Loucy (cell line): ENCODE measurements around the gene CDH13.

Source experiments
- H2AFZ ChIP-seq: fragments of 200-600 bp; sonication (generic); 2 replicates; pipeline ENCODE4 v1.6.0; 2016; ENCODE audit warnings: antibody characterized with exemption, mild to moderate bottlenecking, low read length, moderate library complexity
- H3F3A ChIP-seq: fragments of 200-600 bp; 2 replicates; pipeline ENCODE4 v1.6.0; 2016; ENCODE audit warnings: antibody characterized with exemption, low read depth, mild to moderate bottlenecking
- H3K27me3 ChIP-seq: fragments of 200-600 bp; sonication (generic); 2 replicates; pipeline ENCODE4 v1.6.1; 2014; ENCODE audit warnings: low read length, mild to moderate bottlenecking; ENCODE audit not compliant: insufficient read depth, poor library complexity, severe bottlenecking
- H3K36me3 ChIP-seq: fragments of 200-600 bp; sonication (generic); 2 replicates; pipeline ENCODE4 v1.6.1; 2016; ENCODE audit warnings: low read length; ENCODE audit not compliant: insufficient read depth
- H3K4me1 ChIP-seq: fragments of 200-600 bp; sonication (generic); 2 replicates; pipeline ENCODE4 v1.5.1; 2014; ENCODE audit warnings: low read length, mild to moderate bottlenecking; ENCODE audit not compliant: insufficient read depth, poor library complexity, severe bottlenecking
- H3K4me2 ChIP-seq: fragments of 200-600 bp; sonication (generic); 2 replicates; pipeline ENCODE4 v1.6.0; 2014; ENCODE audit warnings: antibody characterized with exemption, low read length, low read depth, mild to moderate bottlenecking; ENCODE audit not compliant: poor library complexity, severe bottlenecking
- H3K4me3 ChIP-seq: fragments of 200-600 bp; sonication (generic); 2 replicates; pipeline ENCODE4 v1.5.1; 2014; ENCODE audit warnings: low read length, mild to moderate bottlenecking, mixed read lengths; ENCODE audit not compliant: poor library complexity, severe bottlenecking
- H3K79me2 ChIP-seq: fragments of 200-600 bp; sonication (generic); 2 replicates; pipeline ENCODE4 v1.6.1; 2014; ENCODE audit warnings: low read length; ENCODE audit not compliant: insufficient read depth
- H3K9ac ChIP-seq: fragments of 200-600 bp; sonication (generic); 2 replicates; pipeline ENCODE4 v1.6.0; 2014; ENCODE audit warnings: mild to moderate bottlenecking, low read depth, low read length, moderate library complexity; ENCODE audit not compliant: poor library complexity, severe bottlenecking
- H3K9me2 ChIP-seq: fragments of 200-600 bp; sonication (generic); replicated peaks from 2 replicates; pipeline ENCODE4 v1.6.1; 2016; ENCODE audit warnings: low read depth, low read length, mixed read lengths
- H3K9me3 ChIP-seq: fragments of 200-600 bp; sonication (generic); 2 replicates; pipeline ENCODE4 v1.6.1; 2014; ENCODE audit warnings: mild to moderate bottlenecking, antibody characterized with exemption, low read length, low read depth; ENCODE audit not compliant: insufficient read depth
- H4K20me1 ChIP-seq: fragments of 200-600 bp; sonication (generic); 2 replicates; pipeline ENCODE4 v1.6.0; 2014; ENCODE audit warnings: antibody characterized with exemption, low read length, mild to moderate bottlenecking; ENCODE audit not compliant: insufficient read depth, poor library complexity, severe bottlenecking
- CTCF ChIP-seq: fragments of 200-600 bp; sonication (generic); conservative IDR thresholded peaks from 2 replicates; pipeline ENCODE4 v1.5.1; 2014; ENCODE audit warnings: mild to moderate bottlenecking, antibody characterized with exemption, low read length
- EZH2phosphoT487 ChIP-seq: fragments of 200-600 bp; IDR thresholded peaks from 2 replicates; pipeline ENCODE4 v1.6.1; 2018; ENCODE audit warnings: antibody characterized with exemption, mild to moderate bottlenecking, moderate library complexity, borderline replicate concordance

Gene CDH13

DNA sequence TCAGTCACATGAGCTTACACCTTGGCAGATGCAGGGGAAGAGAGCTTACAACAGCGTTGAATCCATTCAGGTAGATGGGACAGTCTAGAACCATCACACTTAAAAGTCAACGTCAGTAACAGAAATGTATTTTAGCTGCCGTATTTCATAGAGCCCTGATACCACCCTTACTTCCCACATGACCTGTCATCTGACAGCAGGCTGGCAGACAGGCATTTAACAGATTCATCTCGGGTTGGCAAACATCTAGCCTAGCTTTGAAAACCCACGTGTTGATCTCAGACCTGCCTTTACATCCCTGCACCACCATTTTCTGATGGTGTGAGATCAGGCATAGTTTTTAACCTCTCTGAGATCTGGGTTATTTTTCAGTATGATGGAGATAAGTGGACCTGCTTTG lies 1003.1 kb downstream of the CDH13 start:
- no peaks in the 10 kb centered on the region for H3F3A ChIP-seq
- H3K36me3 ChIP-seq, result no peaks in the 10 kb centered on the region
- no peaks in the 10 kb centered on the region for H4K20me1 ChIP-seq
- peaks cover 2% of the 10 kb centered on the region for H3K4me1 ChIP-seq
- H3K4me2 ChIP-seq, result no peak overlapping the region
- H2AFZ ChIP-seq, result no peak overlapping the region
- no peaks in the 10 kb centered on the region for H3K9me2 ChIP-seq
- H3K9ac ChIP-seq, result no peak overlapping the region
- no peaks in the 10 kb centered on the region for H3K27me3 ChIP-seq
- TF ChIP-seq EZH2phosphoT487, result no peak
- TF ChIP-seq CTCF, result no peak
- no peak overlapping the region for H3K4me3 ChIP-seq
- H3K79me2 ChIP-seq, result no peaks in the 10 kb centered on the region
- no peaks in the 10 kb centered on the region for H3K9me3 ChIP-seq

DNA sequence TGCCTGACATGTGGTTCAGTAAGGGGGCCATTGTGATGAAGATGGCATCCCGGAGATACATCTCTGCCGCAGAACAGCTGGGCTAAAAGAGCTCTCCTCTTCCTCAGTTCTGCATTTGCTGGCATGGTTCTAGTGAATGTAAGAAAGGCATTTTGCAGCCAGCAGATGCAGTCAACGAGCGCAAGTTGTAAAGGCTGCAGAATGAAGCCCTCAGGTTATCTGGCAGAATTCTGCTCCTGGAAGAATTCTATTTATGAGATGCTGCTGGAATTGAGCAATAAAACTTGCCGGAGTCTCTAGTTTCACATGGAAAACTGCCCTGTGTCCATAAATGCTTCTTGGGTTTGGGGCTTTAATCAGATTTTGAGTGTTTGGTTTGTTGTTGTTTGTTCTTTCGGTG lies 1004.2 kb downstream of the CDH13 start:
- TF ChIP-seq EZH2phosphoT487, result no peak
- TF ChIP-seq CTCF, result no peak
- no peaks in the 10 kb centered on the region for H4K20me1 ChIP-seq

DNA sequence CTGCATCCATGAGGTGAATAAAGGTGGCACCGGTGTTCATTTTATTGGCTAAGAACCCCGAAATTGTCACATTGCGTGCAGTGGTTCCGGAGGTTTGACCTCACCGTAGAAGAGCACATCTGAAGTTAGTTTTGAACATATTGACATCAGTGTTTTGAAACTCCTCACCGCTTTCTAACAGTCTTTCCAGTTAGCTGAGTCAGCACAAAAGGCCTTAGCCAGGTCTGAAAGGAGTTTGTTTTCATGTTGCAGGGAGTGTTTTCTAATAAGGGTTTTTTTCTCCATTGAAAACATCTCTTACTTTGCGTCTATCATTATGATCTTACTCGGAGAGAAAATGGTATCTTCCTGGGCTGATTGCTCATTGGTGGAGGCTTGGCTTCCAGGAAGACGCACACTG lies 1006.5 kb downstream of the CDH13 start:
- Histone ChIP-seq H3K27me3 (no peaks in the 10 kb centered on the region), H3K4me3 (no peak overlapping the region), H3K9ac (no peak overlapping the region)

More for the DNA sequence above, 1004.2 kb downstream of the CDH13 start:
- H3K9me2 ChIP-seq, result no peaks in the 10 kb centered on the region
- no peaks in the 10 kb centered on the region for H3K79me2 ChIP-seq
- no peak overlapping the region for H2AFZ ChIP-seq
- no peak overlapping the region for H3K4me3 ChIP-seq
- peaks cover 2% of the 10 kb centered on the region for H3K4me1 ChIP-seq
- no peak overlapping the region for H3K9ac ChIP-seq
- no peaks in the 10 kb centered on the region for H3K9me3 ChIP-seq
- no peak overlapping the region for H3K4me2 ChIP-seq
- H3F3A ChIP-seq, result no peaks in the 10 kb centered on the region
- H3K27me3 ChIP-seq, result no peaks in the 10 kb centered on the region
- no peaks in the 10 kb centered on the region for H3K36me3 ChIP-seq

More for the DNA sequence above, 1006.5 kb downstream of the CDH13 start:
- Histone ChIP-seq H4K20me1 (no peaks in the 10 kb centered on the region), H3K9me2 (no peaks in the 10 kb centered on the region), H3F3A (no peaks in the 10 kb centered on the region), H3K9me3 (no peaks in the 10 kb centered on the region), H3K79me2 (no peaks in the 10 kb centered on the region), H3K36me3 (no peaks in the 10 kb centered on the region), H3K4me1 (peaks cover 2% of the 10 kb centered on the region), H2AFZ (peak overlapping the region; percentile 60; the same call in 1 of the 2 replicates), H3K4me2 (no peak overlapping the region)
- TF ChIP-seq CTCF (no peak), EZH2phosphoT487 (no peak)
